Keratinocyte (primary cell): ENCODE measurements around the gene ELOVL5. TPM values are rescaled to one million over a fixed set of nuclear protein-coding genes. Genes with fewer than 3 reads are reported as not detected.
A peak's percentile ranks its signal among the peaks of the same experiment; 100 is the strongest.

Experiments used
- DNase-seq: peaks from one replicate; pipeline ENCODE4 v3.0.0-alpha.2; 2011; ENCODE audit warnings: low read depth, missing footprints, low spot score
- FAIRE-seq: peaks from 2 replicates; lab custom pipeline; 2011; peaks lifted over from hg19 to GRCh38; lab: Jason Lieb, UNC
- H2AFZ ChIP-seq: 2 replicates; pipeline ENCODE4 v1.6.0; 2012; ENCODE audit warnings: low read length, control low read depth, inconsistent platforms; ENCODE audit not compliant: control insufficient read depth
- H3K27ac ChIP-seq: 2 replicates; pipeline ENCODE4 v1.5.1; 2011; ENCODE audit warnings: low read length; ENCODE audit not compliant: control insufficient read depth, insufficient read depth
- H3K27me3 ChIP-seq: 3 replicates; pipeline ENCODE4 v1.6.0; 2011; ENCODE audit warnings: low read length; ENCODE audit not compliant: control insufficient read depth, insufficient read depth; ENCODE audit errors: extremely low read depth
- H3K36me3 ChIP-seq, 2 experiments: 2 replicates in 1 of 2; 3 replicates in 1 of 2; pipeline ENCODE4 v1.5.1; 2011; ENCODE audit warnings: low read length in 2 of 2, mild to moderate bottlenecking in 1 of 2; ENCODE audit not compliant: control insufficient read depth in 2 of 2, insufficient read depth in 2 of 2; ENCODE audit errors: extremely low read depth in 1 of 2
- H3K4me1 ChIP-seq: 3 replicates; pipeline ENCODE4 v1.5.1; 2011; ENCODE audit warnings: low read length; ENCODE audit not compliant: control insufficient read depth, insufficient read depth; ENCODE audit errors: extremely low read depth
- H3K4me2 ChIP-seq: 3 replicates; pipeline ENCODE4 v1.6.0; 2011; ENCODE audit warnings: low read depth, low read length; ENCODE audit not compliant: control insufficient read depth, insufficient read depth; ENCODE audit errors: extremely low read depth
- H3K4me3 ChIP-seq, 3 experiments: fragments of 200-600 bp in 1 of 3; sonication (generic) in 1 of 3; 2 replicates in 2 of 3; 3 replicates in 1 of 3; pipeline ENCODE4 v1.5.1; 2011 to 2016; ENCODE audit warnings: low read length in 3 of 3, mild to moderate bottlenecking in 3 of 3, control low read depth in 2 of 3, inconsistent platforms in 1 of 3, low read depth in 1 of 3, mixed read lengths in 1 of 3, mixed run types in 1 of 3, moderate library complexity in 1 of 3; ENCODE audit not compliant: control insufficient read depth in 2 of 3, insufficient read depth in 2 of 3; ENCODE audit errors: extremely low read depth in 1 of 3
- H3K79me2 ChIP-seq: 2 replicates; pipeline ENCODE4 v1.6.0; 2012; ENCODE audit warnings: low read length; ENCODE audit not compliant: control insufficient read depth, insufficient read depth
- H3K9ac ChIP-seq: 3 replicates; pipeline ENCODE4 v1.6.0; 2011; ENCODE audit warnings: low read length; ENCODE audit not compliant: control insufficient read depth, insufficient read depth; ENCODE audit errors: extremely low read depth
- H3K9me1 ChIP-seq: 3 replicates; pipeline ENCODE4 v1.6.0; 2011; ENCODE audit warnings: low read length; ENCODE audit not compliant: control insufficient read depth, insufficient read depth; ENCODE audit errors: extremely low read depth
- H3K9me3 ChIP-seq: 2 replicates; pipeline ENCODE4 v1.5.1; 2012; ENCODE audit warnings: low read depth, low read length; ENCODE audit not compliant: control insufficient read depth
- H4K20me1 ChIP-seq: 3 replicates; pipeline ENCODE4 v1.6.0; 2011; ENCODE audit warnings: low read length; ENCODE audit not compliant: control insufficient read depth, insufficient read depth; ENCODE audit errors: extremely low read depth
- EZH2 ChIP-seq: IDR thresholded peaks from one replicate; pipeline ENCODE4 v1.6.1; 2012; ENCODE audit warnings: inconsistent platforms, mild to moderate bottlenecking, low read length, moderate library complexity
- dilution Hi-C: fragments of 300-500 bp; cut with MboI; formaldehyde crosslinking; loops from one replicate; pipeline ENCODE4 v1.7.0; 2020; ENCODE audit warnings: low sequenced_read_pairs; ENCODE audit not compliant: extremely low pct_ligation_motif_present
- polyA plus RNA-seq, 5 experiments: library from polyadenylated mRNA; depleted of rRNA in 3 of 5; stranded (reverse) in 3 of 5; stranded (forward) in 1 of 5; unstranded in 1 of 5; fragments of >200 nt; gene quantifications; 1 replicate in 1 of 5; 2 replicates in 3 of 5; 3 replicates in 1 of 5; pipeline versions ENCODE4 v1.2.1 to v1.2.3, GENCODE V29; 2011 to 2012; ENCODE audit warnings: missing spikeins in 2 of 5, low read depth in 1 of 5, low replicate concordance in 1 of 5
- TF ChIP-seq, protein P1 (sequence below), 3 experiments: IDR thresholded peaks in 1 of 3; conservative IDR thresholded peaks in 1 of 3; optimal IDR thresholded peaks in 1 of 3; 2 replicates in 2 of 3; 3 replicates in 1 of 3; pipeline versions ENCODE3 to v1.5.1; 2011; ENCODE audit warnings: low read length in 3 of 3, mild to moderate bottlenecking in 3 of 3, moderate library complexity in 2 of 3, control low read depth in 1 of 3, inconsistent platforms in 1 of 3; ENCODE audit not compliant: insufficient read depth in 2 of 3; ENCODE audit errors: extremely low read depth in 1 of 3

The ELOVL5 gene
- polyA plus RNA-seq, 1 donor (not counting 4 experiments of a cell fraction or from before 2014, with no cell fraction given), result 66.7 TPM

DNA sequence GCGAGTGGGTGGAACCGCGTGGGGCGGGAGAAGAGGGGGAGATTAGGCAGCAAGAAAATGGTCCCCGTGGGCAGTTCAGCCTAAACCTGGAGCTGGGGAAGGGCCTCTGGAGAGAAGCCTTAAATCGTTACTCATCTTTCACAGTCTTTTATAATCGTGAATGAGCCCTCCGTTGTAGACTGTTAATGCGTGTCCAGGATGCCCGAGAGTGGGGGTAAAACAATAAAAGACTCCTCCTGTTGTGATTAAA is 11.0 kb upstream of the ELOVL5 start:
- Histone ChIP-seq H3K4me2 (peak overlapping the region; percentile 87), H3K9me3 (no peaks in the 10 kb centered on the region), H4K20me1 (no peaks in the 10 kb centered on the region), H3K4me3 (peak overlapping the region; percentile 40 to 66 (median 63)), H2AFZ (peak overlapping the region; percentile 96), H3K9me1 (no peaks in the 10 kb centered on the region), H3K9ac (peak overlapping the region; percentile 90), H3K79me2 (no peaks in the 10 kb centered on the region), H3K36me3 (no peaks in the 10 kb centered on the region), H3K27ac (peak overlapping the region; percentile 92), H3K4me1 (peaks cover 24% of the 10 kb centered on the region), H3K27me3 (no peaks in the 10 kb centered on the region)
- FAIRE-seq (no peak), DNase-seq (no peak)
- dilution Hi-C loops, result no loop called here
- TF ChIP-seq, protein P1, sequence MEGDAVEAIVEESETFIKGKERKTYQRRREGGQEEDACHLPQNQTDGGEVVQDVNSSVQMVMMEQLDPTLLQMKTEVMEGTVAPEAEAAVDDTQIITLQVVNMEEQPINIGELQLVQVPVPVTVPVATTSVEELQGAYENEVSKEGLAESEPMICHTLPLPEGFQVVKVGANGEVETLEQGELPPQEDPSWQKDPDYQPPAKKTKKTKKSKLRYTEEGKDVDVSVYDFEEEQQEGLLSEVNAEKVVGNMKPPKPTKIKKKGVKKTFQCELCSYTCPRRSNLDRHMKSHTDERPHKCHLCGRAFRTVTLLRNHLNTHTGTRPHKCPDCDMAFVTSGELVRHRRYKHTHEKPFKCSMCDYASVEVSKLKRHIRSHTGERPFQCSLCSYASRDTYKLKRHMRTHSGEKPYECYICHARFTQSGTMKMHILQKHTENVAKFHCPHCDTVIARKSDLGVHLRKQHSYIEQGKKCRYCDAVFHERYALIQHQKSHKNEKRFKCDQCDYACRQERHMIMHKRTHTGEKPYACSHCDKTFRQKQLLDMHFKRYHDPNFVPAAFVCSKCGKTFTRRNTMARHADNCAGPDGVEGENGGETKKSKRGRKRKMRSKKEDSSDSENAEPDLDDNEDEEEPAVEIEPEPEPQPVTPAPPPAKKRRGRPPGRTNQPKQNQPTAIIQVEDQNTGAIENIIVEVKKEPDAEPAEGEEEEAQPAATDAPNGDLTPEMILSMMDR (optimal IDR thresholded peaks at IDR 0.05 in 1 of 3, IDR thresholded peaks at IDR 0.05 in 1 of 3, conservative IDR thresholded peaks at IDR 0.05 in 1 of 3; ENCODE audit: extremely low read depth in 1 of 3, insufficient read depth in 2 of 3, low read length in 3 of 3), result no peak
- no peak for TF ChIP-seq EZH2

DNA sequence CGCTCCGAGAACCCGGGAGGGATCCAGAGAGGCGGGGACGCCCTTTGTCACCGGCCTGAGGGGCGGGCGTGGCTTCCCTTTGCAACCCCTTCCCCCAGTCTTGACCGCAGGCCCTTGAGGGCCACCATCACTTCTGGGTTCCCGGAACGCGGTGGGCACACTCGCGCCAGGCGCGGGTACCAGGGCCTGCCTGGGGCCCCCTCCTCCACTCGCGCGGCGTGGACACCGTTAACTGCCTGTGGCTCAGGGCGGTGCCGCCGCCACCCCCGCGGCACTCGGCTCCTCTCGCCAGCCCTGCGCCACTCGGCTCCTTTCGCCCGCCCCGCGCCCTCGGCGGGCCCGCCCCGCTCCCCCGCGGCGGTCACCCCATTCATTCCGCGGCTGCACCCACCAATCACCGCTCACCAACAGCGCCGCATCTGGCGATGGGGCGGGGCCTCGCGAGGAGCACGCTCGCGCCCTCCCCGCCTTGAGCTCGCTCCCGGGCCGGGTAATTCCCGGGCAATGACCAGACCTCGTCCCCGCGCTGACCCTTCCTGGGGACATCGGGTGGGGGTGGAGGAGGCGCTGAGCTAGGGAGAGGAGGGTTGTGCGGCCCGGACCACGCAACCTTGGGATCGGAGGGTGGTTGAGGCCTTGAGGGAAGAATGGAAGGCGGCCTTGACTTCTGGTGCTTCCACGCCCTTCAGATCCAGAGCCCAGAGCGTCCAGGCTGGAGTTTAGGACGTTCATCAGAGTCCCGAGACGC is 10.5 kb upstream of the ELOVL5 start:
- Histone ChIP-seq H2AFZ (peak overlapping the region; percentile 96), H3K79me2 (no peaks in the 10 kb centered on the region)
- FAIRE-seq, result no peak

More for the DNA sequence above, 10.5 kb upstream of the ELOVL5 start:
- Histone ChIP-seq H3K4me1 (peaks cover 24% of the 10 kb centered on the region), H3K27me3 (no peaks in the 10 kb centered on the region), H3K9me3 (no peaks in the 10 kb centered on the region), H3K36me3 (no peaks in the 10 kb centered on the region), H3K4me3 (peak overlapping the region; percentile 40 to 69 (median 63)), H4K20me1 (no peaks in the 10 kb centered on the region), H3K27ac (peak overlapping the region; percentile 92), H3K4me2 (peak overlapping the region; percentile 87), H3K9me1 (no peaks in the 10 kb centered on the region), H3K9ac (peak overlapping the region; percentile 90)
- DNase-seq, result no peak
- TF ChIP-seq, protein P1 (optimal IDR thresholded peaks at IDR 0.05 in 1 of 3, IDR thresholded peaks at IDR 0.05 in 1 of 3, conservative IDR thresholded peaks at IDR 0.05 in 1 of 3; ENCODE audit: extremely low read depth in 1 of 3, insufficient read depth in 2 of 3, low read length in 3 of 3), result no peak
- no peak for TF ChIP-seq EZH2
- dilution Hi-C loops, result no loop called here
